WTC11 (cell line): Measurements from ENCODE around the gene FCN2. TPM values are rescaled to one million over a fixed set of nuclear protein-coding genes. Genes with fewer than 3 reads are reported as not detected.

ENCODE experiments used
- ATAC-seq: fragments of 200-7000 bp; cut with Tn5 transposase; 2 replicates; pipeline ENCODE4 v1.10.0; 2021; ENCODE audit warnings: mild to moderate bottlenecking, moderate library complexity
- CTCF ChIA-PET: fragments of 300-600 bp; sonication (Branson Sonifier 250); formaldehyde crosslinking; loops from one replicate; lab custom pipeline; 2021; ENCODE audit warnings: antibody characterized with exemption; lab: Charles Lee
- POLR2A ChIA-PET: fragments of 350-600 bp; sonication (Branson Sonifier 250); formaldehyde crosslinking; loops from one replicate; lab custom pipeline; 2021; ENCODE audit warnings: antibody characterized with exemption; lab: Charles Lee
- DNase-seq: peaks from one replicate; pipeline ENCODE4 v3.0.0; 2021; ENCODE audit warnings: low spot score
- H3K27ac Mint-ChIP-seq: 2 replicates; pipeline ENCODE4 v1.8.0; 2021; ENCODE audit warnings: mixed read lengths
- H3K27me3 Mint-ChIP-seq: 2 replicates; pipeline ENCODE4 v1.8.0; 2021; ENCODE audit warnings: low read depth, mild to moderate bottlenecking, moderate library complexity, mixed read lengths
- H3K36me3 Mint-ChIP-seq: 2 replicates; pipeline ENCODE4 v1.8.0; 2021; ENCODE audit warnings: mixed read lengths
- H3K4me1 Mint-ChIP-seq: 2 replicates; pipeline ENCODE4 v1.8.0; 2022; ENCODE audit warnings: mixed read lengths
- H3K4me3 Mint-ChIP-seq: 2 replicates; pipeline ENCODE4 v1.8.0; 2021; ENCODE audit warnings: mild to moderate bottlenecking, moderate library complexity, mixed read lengths
- H3K9me3 Mint-ChIP-seq: 2 replicates; pipeline ENCODE4 v1.8.0; 2021; ENCODE audit warnings: mixed read lengths
- AR ChIP-seq: fragments of 250-450 bp; sonication (Bioruptor Pico); IDR thresholded peaks from 2 replicates; pipeline ENCODE4 v1.9.0; 2021; ENCODE audit warnings: mild to moderate bottlenecking
- CREM ChIP-seq: sonication (generic); formaldehyde crosslinking; IDR thresholded peaks from 2 replicates; pipeline ENCODE4 v1.8.1; 2022; ENCODE audit warnings: mild to moderate bottlenecking, missing genetic modification reagents, moderate library complexity
- ELF4 ChIP-seq: sonication (generic); formaldehyde crosslinking; IDR thresholded peaks from 2 replicates; pipeline ENCODE4 v1.8.1; 2022; ENCODE audit warnings: low read depth, mild to moderate bottlenecking, moderate library complexity, missing genetic modification reagents
- FOXJ3 ChIP-seq: sonication (generic); formaldehyde crosslinking; IDR thresholded peaks from 2 replicates; pipeline ENCODE4 v1.9.0; 2021; ENCODE audit warnings: missing genetic modification reagents, mild to moderate bottlenecking, borderline replicate concordance
- FOXP1 ChIP-seq: sonication (generic); formaldehyde crosslinking; IDR thresholded peaks from 2 replicates; pipeline ENCODE4 v1.8.0; 2022; ENCODE audit warnings: missing genetic modification reagents, mild to moderate bottlenecking, moderate library complexity, borderline replicate concordance
- GABPB1 ChIP-seq: sonication (generic); formaldehyde crosslinking; IDR thresholded peaks from 2 replicates; pipeline ENCODE4 v1.8.1; 2023; ENCODE audit warnings: mild to moderate bottlenecking, missing genetic modification reagents
- IRF2 ChIP-seq: sonication (generic); formaldehyde crosslinking; IDR thresholded peaks from 2 replicates; pipeline ENCODE4 v1.8.0; 2022; ENCODE audit warnings: low read depth, missing genetic modification reagents, borderline replicate concordance
- JAZF1 ChIP-seq: fragments of 250-450 bp; sonication (Bioruptor Pico); IDR thresholded peaks from 2 replicates; pipeline ENCODE4 v1.9.0; 2021; ENCODE audit warnings: moderate library complexity, mild to moderate bottlenecking, inconsistent platforms
- JUN ChIP-seq: sonication (generic); formaldehyde crosslinking; IDR thresholded peaks from 2 replicates; pipeline ENCODE4 v1.8.0; 2023; ENCODE audit warnings: mild to moderate bottlenecking, missing genetic modification reagents
- MAX ChIP-seq: sonication (generic); formaldehyde crosslinking; IDR thresholded peaks from 2 replicates; pipeline ENCODE4 v1.8.0; 2022; ENCODE audit warnings: mild to moderate bottlenecking, missing genetic modification reagents
- MXD4 ChIP-seq: fragments of 250-450 bp; sonication (Bioruptor Pico); IDR thresholded peaks from 2 replicates; pipeline ENCODE4 v1.8.0; 2021; ENCODE audit warnings: mild to moderate bottlenecking, moderate library complexity, borderline replicate concordance
- PRDM15 ChIP-seq: sonication (generic); formaldehyde crosslinking; IDR thresholded peaks from 2 replicates; pipeline ENCODE4 v1.8.0; 2022; ENCODE audit warnings: missing genetic modification reagents
- SMAD4 ChIP-seq: sonication (generic); formaldehyde crosslinking; IDR thresholded peaks from 2 replicates; pipeline ENCODE4 v1.8.0; 2022; ENCODE audit warnings: mild to moderate bottlenecking, missing genetic modification reagents
- STAT6 ChIP-seq: sonication (generic); formaldehyde crosslinking; conservative IDR thresholded peaks from 2 replicates; pipeline ENCODE4 v1.8.1; 2023; ENCODE audit warnings: mild to moderate bottlenecking, low read depth, missing genetic modification reagents, moderate library complexity
- TCF7 ChIP-seq: sonication (generic); formaldehyde crosslinking; IDR thresholded peaks from 2 replicates; pipeline ENCODE4 v1.8.0; 2022; ENCODE audit warnings: mild to moderate bottlenecking, low read depth, missing genetic modification reagents, moderate library complexity
- TEAD1 ChIP-seq: sonication (generic); formaldehyde crosslinking; IDR thresholded peaks from 2 replicates; pipeline ENCODE4 v1.8.0; 2022; ENCODE audit warnings: mild to moderate bottlenecking, missing genetic modification reagents
- TEAD4 ChIP-seq: sonication (generic); formaldehyde crosslinking; IDR thresholded peaks from 2 replicates; pipeline ENCODE4 v1.8.0; 2022; ENCODE audit warnings: mild to moderate bottlenecking, missing genetic modification reagents
- USF1 ChIP-seq: sonication (generic); formaldehyde crosslinking; IDR thresholded peaks from 2 replicates; pipeline ENCODE4 v1.8.0; 2022; ENCODE audit warnings: mild to moderate bottlenecking, missing genetic modification reagents
- USF2 ChIP-seq: sonication (generic); formaldehyde crosslinking; IDR thresholded peaks from 2 replicates; pipeline ENCODE4 v1.8.1; 2023; ENCODE audit warnings: mild to moderate bottlenecking, missing genetic modification reagents, moderate library complexity
- ZNF138 ChIP-seq: sonication (generic); formaldehyde crosslinking; conservative IDR thresholded peaks from 2 replicates; pipeline ENCODE4 v1.8.1; 2022; ENCODE audit warnings: mild to moderate bottlenecking, moderate library complexity, missing genetic modification reagents
- ZNF219 ChIP-seq: sonication (generic); formaldehyde crosslinking; IDR thresholded peaks from 2 replicates; pipeline ENCODE4 v1.8.0; 2023; ENCODE audit warnings: missing genetic modification reagents, mild to moderate bottlenecking, borderline replicate concordance
- ZNF232 ChIP-seq: sonication (generic); formaldehyde crosslinking; IDR thresholded peaks from 2 replicates; pipeline ENCODE4 v1.8.0; 2022; ENCODE audit warnings: mild to moderate bottlenecking, missing genetic modification reagents
- ZNF263 ChIP-seq: sonication (generic); formaldehyde crosslinking; IDR thresholded peaks from 2 replicates; pipeline ENCODE4 v1.8.1; 2022; ENCODE audit warnings: low read depth, mild to moderate bottlenecking, moderate library complexity, missing genetic modification reagents
- ZSCAN18 ChIP-seq: fragments of 250-450 bp; sonication (Bioruptor Pico); IDR thresholded peaks from 2 replicates; pipeline ENCODE4 v2.1.2; 2022; ENCODE audit warnings: mild to moderate bottlenecking, moderate library complexity
- total RNA-seq: library from RNA; stranded (reverse); gene quantifications from 3 replicates; pipeline ENCODE4 v1.2.3, GENCODE V29; 2021

The FCN2 gene
- total RNA-seq, 1 experiment from 2014 or later, result not detected

- H3K4me3 Mint-ChIP-seq, result no peak overlapping the region
- DNase-seq, result no peak
- no peak overlapping the region for H3K27ac Mint-ChIP-seq
- POLR2A ChIA-PET, result no interaction called here
- H3K27me3 Mint-ChIP-seq, result no peaks in the 10 kb centered on the region
- no peaks in the 10 kb centered on the region for H3K36me3 Mint-ChIP-seq
- no peak for ATAC-seq
- H3K4me1 Mint-ChIP-seq, result no peaks in the 10 kb centered on the region
- TF ChIP-seq TEAD1 (CRISPR knock-in tag) (no peak), IRF2 (CRISPR knock-in tag) (no peak), ZNF263 (no peak), SMAD4 (no peak), JAZF1 (CRISPR knock-in tag) (no peak), MXD4 (CRISPR knock-in tag) (no peak), FOXJ3 (CRISPR knock-in tag) (no peak), CREM (CRISPR knock-in tag) (no peak), ELF4 (no peak), MAX (CRISPR knock-in tag) (no peak), ZNF219 (CRISPR knock-in tag) (no peak), ZNF138 (no peak), USF1 (CRISPR knock-in tag) (no peak), TEAD4 (CRISPR knock-in tag) (no peak)
- no peaks in the 10 kb centered on the region for H3K9me3 Mint-ChIP-seq
- CTCF ChIA-PET, result no interaction called here
Observed at GRCh38 chr9:134830926-134831720, 49.5 kb upstream of the FCN2 start.

GRCh38 chr9:134832471-134832870 is 48.1 kb upstream of the FCN2 start:
- TF ChIP-seq PRDM15 (CRISPR knock-in tag) (no peak), FOXP1 (no peak), ZNF232 (CRISPR knock-in tag) (no peak), STAT6 (no peak), ZNF219 (CRISPR knock-in tag) (no peak), USF2 (CRISPR knock-in tag) (no peak), JUN (no peak), ZSCAN18 (CRISPR knock-in tag) (no peak), TCF7 (CRISPR knock-in tag) (no peak), GABPB1 (CRISPR knock-in tag) (no peak), AR (no peak)
- H3K4me1 Mint-ChIP-seq, result no peaks in the 10 kb centered on the region
- H3K4me3 Mint-ChIP-seq, result no peak overlapping the region
- ATAC-seq, result no peak
- ChIA-PET CTCF (no interaction called here), POLR2A (no interaction called here)
- no peak overlapping the region for H3K27ac Mint-ChIP-seq
- H3K36me3 Mint-ChIP-seq, result no peaks in the 10 kb centered on the region
- no peaks in the 10 kb centered on the region for H3K27me3 Mint-ChIP-seq
- no peaks in the 10 kb centered on the region for H3K9me3 Mint-ChIP-seq
- DNase-seq, result no peak
